H1 (cell line): ENCODE results near the gene ARHGAP12. TPM values are rescaled to one million over a fixed set of nuclear protein-coding genes. Genes with fewer than 3 reads are reported as not detected.

Source experiments
- EZH2 ChIP-seq: fragments of 200-600 bp; sonication (generic); IDR thresholded peaks from 2 replicates; pipeline ENCODE4 v1.7.1; 2012; ENCODE audit warnings: low read depth, mild to moderate bottlenecking, moderate library complexity, low read length, inconsistent platforms; ENCODE audit not compliant: severe bottlenecking
- JUN ChIP-seq: IDR thresholded peaks from 2 replicates; pipeline ENCODE4 v1.6.1; 2011; ENCODE audit warnings: low read depth, mild to moderate bottlenecking, improper control_type of control experiment, low read length
- SP1 ChIP-seq: IDR thresholded peaks from 2 replicates; pipeline ENCODE4 v1.6.1; 2011; ENCODE audit warnings: low read depth, low read length
- SRF ChIP-seq: IDR thresholded peaks from 2 replicates; pipeline ENCODE4 v1.6.1; 2011; ENCODE audit warnings: mild to moderate bottlenecking, low read depth, low read length, moderate library complexity
- polyA plus RNA-seq, 7 experiments: library from polyadenylated mRNA; depleted of rRNA in 3 of 7; stranded (reverse) in 5 of 7; unstranded in 2 of 7; fragments of >200 nt in 5 of 7; fragments of 200-250 nt in 2 of 7; gene quantifications; 1 replicate in 5 of 7; 2 replicates in 1 of 7; 4 replicates in 1 of 7; pipeline versions ENCODE4 v1.2.1 to v1.2.3, GENCODE V29; 2011 to 2013; ENCODE audit warnings: missing spikeins in 2 of 7, mixed read lengths in 2 of 7
- total RNA-seq: library from RNA; stranded (reverse); fragmentation: NEBNext Ultra II Directional; extraction: Animal tissue kit (Norgen Biotek cat#: 25700); gene quantifications from 2 replicates; pipeline ENCODE4 v1.2.1, GENCODE V29; 2021
- TF ChIP-seq, protein P1 (sequence below): fragments of 300-600 bp; sonication (generic); IDR thresholded peaks from 2 replicates; pipeline ENCODE4 v1.7.1; 2012; ENCODE audit warnings: low read length, moderate library complexity, mild to moderate bottlenecking, inconsistent platforms; ENCODE audit not compliant: insufficient replicate concordance
- TF ChIP-seq, protein P2 (sequence below): IDR thresholded peaks from 2 replicates; pipeline ENCODE4 v1.6.1; 2012; ENCODE audit warnings: inconsistent platforms

ARHGAP12 gene
- total and polyA plus RNA-seq, 2 of the 8 experiments (the other 6 are each of a cell fraction or from before 2014, with no cell fraction given), result 10.1 to 39.0 TPM

DNA sequence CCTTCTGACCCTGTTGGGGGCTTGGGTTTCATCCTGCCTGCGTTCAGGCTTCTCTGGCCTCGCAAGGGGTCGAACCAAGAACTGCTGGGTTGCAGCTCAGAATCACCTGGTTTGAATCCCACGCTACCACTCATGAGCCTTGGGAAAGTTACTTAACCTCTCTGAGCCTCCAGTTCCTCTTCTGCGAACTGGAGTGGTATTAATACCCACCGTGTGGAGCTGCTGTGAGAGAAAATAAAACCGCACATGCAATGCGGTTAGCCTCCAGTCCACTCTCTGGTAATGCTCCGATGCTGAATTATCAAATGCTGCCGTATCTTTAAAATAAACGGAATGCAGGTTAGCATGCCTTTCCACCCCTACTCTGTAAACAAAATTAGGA is 171.9 kb downstream of the ARHGAP12 start (continued):
- TF ChIP-seq, protein P1, sequence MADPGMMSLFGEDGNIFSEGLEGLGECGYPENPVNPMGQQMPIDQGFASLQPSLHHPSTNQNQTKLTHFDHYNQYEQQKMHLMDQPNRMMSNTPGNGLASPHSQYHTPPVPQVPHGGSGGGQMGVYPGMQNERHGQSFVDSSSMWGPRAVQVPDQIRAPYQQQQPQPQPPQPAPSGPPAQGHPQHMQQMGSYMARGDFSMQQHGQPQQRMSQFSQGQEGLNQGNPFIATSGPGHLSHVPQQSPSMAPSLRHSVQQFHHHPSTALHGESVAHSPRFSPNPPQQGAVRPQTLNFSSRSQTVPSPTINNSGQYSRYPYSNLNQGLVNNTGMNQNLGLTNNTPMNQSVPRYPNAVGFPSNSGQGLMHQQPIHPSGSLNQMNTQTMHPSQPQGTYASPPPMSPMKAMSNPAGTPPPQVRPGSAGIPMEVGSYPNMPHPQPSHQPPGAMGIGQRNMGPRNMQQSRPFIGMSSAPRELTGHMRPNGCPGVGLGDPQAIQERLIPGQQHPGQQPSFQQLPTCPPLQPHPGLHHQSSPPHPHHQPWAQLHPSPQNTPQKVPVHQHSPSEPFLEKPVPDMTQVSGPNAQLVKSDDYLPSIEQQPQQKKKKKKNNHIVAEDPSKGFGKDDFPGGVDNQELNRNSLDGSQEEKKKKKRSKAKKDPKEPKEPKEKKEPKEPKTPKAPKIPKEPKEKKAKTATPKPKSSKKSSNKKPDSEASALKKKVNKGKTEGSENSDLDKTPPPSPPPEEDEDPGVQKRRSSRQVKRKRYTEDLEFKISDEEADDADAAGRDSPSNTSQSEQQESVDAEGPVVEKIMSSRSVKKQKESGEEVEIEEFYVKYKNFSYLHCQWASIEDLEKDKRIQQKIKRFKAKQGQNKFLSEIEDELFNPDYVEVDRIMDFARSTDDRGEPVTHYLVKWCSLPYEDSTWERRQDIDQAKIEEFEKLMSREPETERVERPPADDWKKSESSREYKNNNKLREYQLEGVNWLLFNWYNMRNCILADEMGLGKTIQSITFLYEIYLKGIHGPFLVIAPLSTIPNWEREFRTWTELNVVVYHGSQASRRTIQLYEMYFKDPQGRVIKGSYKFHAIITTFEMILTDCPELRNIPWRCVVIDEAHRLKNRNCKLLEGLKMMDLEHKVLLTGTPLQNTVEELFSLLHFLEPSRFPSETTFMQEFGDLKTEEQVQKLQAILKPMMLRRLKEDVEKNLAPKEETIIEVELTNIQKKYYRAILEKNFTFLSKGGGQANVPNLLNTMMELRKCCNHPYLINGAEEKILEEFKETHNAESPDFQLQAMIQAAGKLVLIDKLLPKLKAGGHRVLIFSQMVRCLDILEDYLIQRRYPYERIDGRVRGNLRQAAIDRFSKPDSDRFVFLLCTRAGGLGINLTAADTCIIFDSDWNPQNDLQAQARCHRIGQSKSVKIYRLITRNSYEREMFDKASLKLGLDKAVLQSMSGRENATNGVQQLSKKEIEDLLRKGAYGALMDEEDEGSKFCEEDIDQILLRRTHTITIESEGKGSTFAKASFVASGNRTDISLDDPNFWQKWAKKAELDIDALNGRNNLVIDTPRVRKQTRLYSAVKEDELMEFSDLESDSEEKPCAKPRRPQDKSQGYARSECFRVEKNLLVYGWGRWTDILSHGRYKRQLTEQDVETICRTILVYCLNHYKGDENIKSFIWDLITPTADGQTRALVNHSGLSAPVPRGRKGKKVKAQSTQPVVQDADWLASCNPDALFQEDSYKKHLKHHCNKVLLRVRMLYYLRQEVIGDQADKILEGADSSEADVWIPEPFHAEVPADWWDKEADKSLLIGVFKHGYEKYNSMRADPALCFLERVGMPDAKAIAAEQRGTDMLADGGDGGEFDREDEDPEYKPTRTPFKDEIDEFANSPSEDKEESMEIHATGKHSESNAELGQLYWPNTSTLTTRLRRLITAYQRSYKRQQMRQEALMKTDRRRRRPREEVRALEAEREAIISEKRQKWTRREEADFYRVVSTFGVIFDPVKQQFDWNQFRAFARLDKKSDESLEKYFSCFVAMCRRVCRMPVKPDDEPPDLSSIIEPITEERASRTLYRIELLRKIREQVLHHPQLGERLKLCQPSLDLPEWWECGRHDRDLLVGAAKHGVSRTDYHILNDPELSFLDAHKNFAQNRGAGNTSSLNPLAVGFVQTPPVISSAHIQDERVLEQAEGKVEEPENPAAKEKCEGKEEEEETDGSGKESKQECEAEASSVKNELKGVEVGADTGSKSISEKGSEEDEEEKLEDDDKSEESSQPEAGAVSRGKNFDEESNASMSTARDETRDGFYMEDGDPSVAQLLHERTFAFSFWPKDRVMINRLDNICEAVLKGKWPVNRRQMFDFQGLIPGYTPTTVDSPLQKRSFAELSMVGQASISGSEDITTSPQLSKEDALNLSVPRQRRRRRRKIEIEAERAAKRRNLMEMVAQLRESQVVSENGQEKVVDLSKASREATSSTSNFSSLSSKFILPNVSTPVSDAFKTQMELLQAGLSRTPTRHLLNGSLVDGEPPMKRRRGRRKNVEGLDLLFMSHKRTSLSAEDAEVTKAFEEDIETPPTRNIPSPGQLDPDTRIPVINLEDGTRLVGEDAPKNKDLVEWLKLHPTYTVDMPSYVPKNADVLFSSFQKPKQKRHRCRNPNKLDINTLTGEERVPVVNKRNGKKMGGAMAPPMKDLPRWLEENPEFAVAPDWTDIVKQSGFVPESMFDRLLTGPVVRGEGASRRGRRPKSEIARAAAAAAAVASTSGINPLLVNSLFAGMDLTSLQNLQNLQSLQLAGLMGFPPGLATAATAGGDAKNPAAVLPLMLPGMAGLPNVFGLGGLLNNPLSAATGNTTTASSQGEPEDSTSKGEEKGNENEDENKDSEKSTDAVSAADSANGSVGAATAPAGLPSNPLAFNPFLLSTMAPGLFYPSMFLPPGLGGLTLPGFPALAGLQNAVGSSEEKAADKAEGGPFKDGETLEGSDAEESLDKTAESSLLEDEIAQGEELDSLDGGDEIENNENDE, result no peak
- TF ChIP-seq SP1 (no peak), SRF (no peak), EZH2 (no peak), JUN (no peak)
- TF ChIP-seq, protein P2, sequence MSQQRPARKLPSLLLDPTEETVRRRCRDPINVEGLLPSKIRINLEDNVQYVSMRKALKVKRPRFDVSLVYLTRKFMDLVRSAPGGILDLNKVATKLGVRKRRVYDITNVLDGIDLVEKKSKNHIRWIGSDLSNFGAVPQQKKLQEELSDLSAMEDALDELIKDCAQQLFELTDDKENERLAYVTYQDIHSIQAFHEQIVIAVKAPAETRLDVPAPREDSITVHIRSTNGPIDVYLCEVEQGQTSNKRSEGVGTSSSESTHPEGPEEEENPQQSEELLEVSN, result no peak
